GM23338 (cell line): ENCODE results near the gene ANKRD6. TPM values are rescaled to one million over a fixed set of nuclear protein-coding genes. Genes with fewer than 3 reads are reported as not detected.

ENCODE experiments used
- ATAC-seq: fragments of 200-7000 bp; cut with Tn5 transposase; 3 replicates; pipeline ENCODE4 v1.9.1; 2020
- DNase-seq: peaks from one replicate; pipeline ENCODE4 v3.0.0-alpha.2; 2015; ENCODE audit warnings: low spot score
- H2AFZ ChIP-seq: fragments of 200-600 bp; sonication (generic); 2 replicates; pipeline ENCODE4 v1.8.0; 2016; ENCODE audit warnings: antibody characterized with exemption, mild to moderate bottlenecking, moderate library complexity
- H3F3A ChIP-seq: fragments of 200-600 bp; sonication (generic); replicated peaks from 2 replicates; pipeline ENCODE4 v1.8.0; 2017; ENCODE audit warnings: antibody characterized with exemption, mixed run types, low read depth
- H3K27ac ChIP-seq: fragments of 200-600 bp; sonication (generic); 2 replicates; pipeline ENCODE4 v1.6.1; 2016; ENCODE audit warnings: low read depth
- H3K27me3 ChIP-seq: fragments of 200-600 bp; sonication (generic); 2 replicates; pipeline ENCODE4 v1.8.0; 2016; ENCODE audit warnings: mild to moderate bottlenecking, mixed run types, moderate library complexity; ENCODE audit not compliant: insufficient read depth
- H3K36me3 ChIP-seq: fragments of 200-600 bp; sonication (generic); 2 replicates; pipeline ENCODE4 v1.8.0; 2016; ENCODE audit warnings: mild to moderate bottlenecking; ENCODE audit not compliant: insufficient read depth
- H3K4me1 ChIP-seq: fragments of 200-600 bp; sonication (generic); 2 replicates; pipeline ENCODE4 v1.8.0; 2016; ENCODE audit warnings: mild to moderate bottlenecking, moderate library complexity; ENCODE audit not compliant: insufficient read depth
- H3K4me2 ChIP-seq: fragments of 200-600 bp; sonication (generic); 2 replicates; pipeline ENCODE4 v1.7.1; 2017; ENCODE audit warnings: mixed run types
- H3K4me3 ChIP-seq: fragments of 200-600 bp; sonication (generic); 2 replicates; pipeline ENCODE4 v1.6.1; 2016; ENCODE audit warnings: mixed run types
- H3K79me2 ChIP-seq: fragments of 200-600 bp; sonication (generic); replicated peaks from 2 replicates; pipeline ENCODE4 v1.8.0; 2017; ENCODE audit warnings: mild to moderate bottlenecking; ENCODE audit not compliant: insufficient read depth
- H3K9me2 ChIP-seq: fragments of 200-600 bp; sonication (generic); 2 replicates; pipeline ENCODE4 v1.8.0; 2017; ENCODE audit not compliant: insufficient read depth
- H4K20me1 ChIP-seq: fragments of 200-600 bp; sonication (generic); replicated peaks from 2 replicates; pipeline ENCODE4 v1.8.0; 2017; ENCODE audit warnings: mild to moderate bottlenecking; ENCODE audit not compliant: insufficient read depth
- H3K27ac Mint-ChIP-seq: 2 replicates; pipeline ENCODE4 v1.8.0; 2020; ENCODE audit warnings: inconsistent platforms, mild to moderate bottlenecking, moderate library complexity, mixed read lengths
- H3K27me3 Mint-ChIP-seq: 3 replicates; pipeline ENCODE4 v1.8.0; 2022; ENCODE audit warnings: low read depth, mild to moderate bottlenecking, moderate library complexity, mixed read lengths, inconsistent platforms; ENCODE audit not compliant: insufficient read depth, poor library complexity
- H3K36me3 Mint-ChIP-seq: 3 replicates; pipeline ENCODE4 v1.8.0; 2021; ENCODE audit warnings: low read depth, mild to moderate bottlenecking, inconsistent platforms, moderate library complexity, mixed read lengths
- H3K4me1 Mint-ChIP-seq: 3 replicates; pipeline ENCODE4 v1.8.0; 2020; ENCODE audit warnings: mild to moderate bottlenecking, inconsistent platforms, mixed read lengths
- H3K4me3 Mint-ChIP-seq: 3 replicates; pipeline ENCODE4 v1.8.0; 2021; ENCODE audit warnings: moderate library complexity, mild to moderate bottlenecking, inconsistent platforms, mixed read lengths
- H3K9me3 Mint-ChIP-seq: 3 replicates; pipeline ENCODE4 v1.8.0; 2020; ENCODE audit warnings: moderate library complexity, mild to moderate bottlenecking, inconsistent platforms, mixed read lengths
- JUNB ChIP-seq: IDR thresholded peaks from one replicate; pipeline ENCODE4 v1.6.1; 2016; ENCODE audit warnings: antibody characterized with exemption; ENCODE audit not compliant: unreplicated experiment
- STAT1 ChIP-seq: IDR thresholded peaks from one replicate; pipeline ENCODE4 v1.6.1; 2016; ENCODE audit warnings: antibody characterized with exemption; ENCODE audit not compliant: unreplicated experiment
- ZNF462 ChIP-seq: fragments of 250-450 bp; sonication (Bioruptor Pico); IDR thresholded peaks from 2 replicates; pipeline ENCODE4 v1.5.0; 2020; ENCODE audit warnings: mild to moderate bottlenecking, moderate library complexity
- polyA plus RNA-seq: library from polyadenylated mRNA; unstranded; fragments of >200 nt; fragmentation: Nextera tagmentation; extraction: Ambion mirVana; gene quantifications from 2 replicates; pipeline ENCODE4 v1.2.1, GENCODE V29; 2016
- total RNA-seq: library from RNA; depleted of rRNA; stranded (reverse); fragments of >200 nt; shearing (Covaris generic); gene quantifications from 2 replicates; pipeline ENCODE4 v1.2.3, GENCODE V29; 2014
- TF ChIP-seq, protein P1 (sequence below): IDR thresholded peaks from one replicate; pipeline ENCODE4 v1.6.1; 2018; ENCODE audit warnings: antibody characterized with exemption; ENCODE audit not compliant: unreplicated experiment

Gene ANKRD6
- total and polyA plus RNA-seq, 2 experiments from 2014 or later = 3.2 to 9.2 TPM

DNA sequence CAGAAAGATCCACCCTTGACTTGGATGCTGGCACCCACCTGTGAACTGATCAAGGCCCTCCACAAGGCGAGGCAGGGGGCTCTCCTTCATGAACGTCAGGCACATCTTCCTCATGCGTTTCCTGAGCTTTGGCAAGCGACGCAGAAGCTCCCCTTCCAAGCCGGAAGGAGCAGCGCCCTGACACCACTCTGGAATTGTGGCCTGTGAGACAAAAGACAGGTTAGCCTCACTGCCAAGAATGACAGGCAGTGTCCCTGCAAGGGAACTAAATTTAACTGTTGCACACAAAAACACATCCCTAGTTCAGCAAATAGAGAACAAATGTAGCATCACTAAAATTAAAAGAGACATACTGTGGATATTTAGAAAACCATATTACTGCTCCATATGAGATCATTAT is 247.6 kb downstream of the ANKRD6 start:
- peaks cover 22% of the 10 kb centered on the region for H3K4me1 ChIP-seq
- Mint-ChIP-seq H3K27me3 (peaks cover 7% of the 10 kb centered on the region), H3K27ac (peak overlapping the region; percentile 85), H3K9me3 (no peaks in the 10 kb centered on the region), H3K4me3 (no peak overlapping the region), H3K36me3 (peaks cover 98% of the 10 kb centered on the region), H3K4me1 (peaks cover 34% of the 10 kb centered on the region)
- peaks cover 30% of the 10 kb centered on the region; the same call in 1 of the 2 replicates for H3F3A ChIP-seq
- H3K27me3 ChIP-seq = no peaks in the 10 kb centered on the region
- H3K27ac ChIP-seq = peak overlapping the region; percentile 76
- 0 out of 2 replicates have a peak, but pooled peaks cover 3% of the 10 kb centered on the region for H4K20me1 ChIP-seq
- peaks cover 14% of the 10 kb centered on the region; the same call in 1 of the 2 replicates for H3K79me2 ChIP-seq
- no peak overlapping the region for H3K4me3 ChIP-seq
- ATAC-seq (no peak), DNase-seq (no peak)
- no peak overlapping the region for H3K4me2 ChIP-seq
- peaks cover 91% of the 10 kb centered on the region for H3K36me3 ChIP-seq
- TF ChIP-seq JUNB = no peak
- no peak for TF ChIP-seq STAT1
- TF ChIP-seq, protein P1, sequence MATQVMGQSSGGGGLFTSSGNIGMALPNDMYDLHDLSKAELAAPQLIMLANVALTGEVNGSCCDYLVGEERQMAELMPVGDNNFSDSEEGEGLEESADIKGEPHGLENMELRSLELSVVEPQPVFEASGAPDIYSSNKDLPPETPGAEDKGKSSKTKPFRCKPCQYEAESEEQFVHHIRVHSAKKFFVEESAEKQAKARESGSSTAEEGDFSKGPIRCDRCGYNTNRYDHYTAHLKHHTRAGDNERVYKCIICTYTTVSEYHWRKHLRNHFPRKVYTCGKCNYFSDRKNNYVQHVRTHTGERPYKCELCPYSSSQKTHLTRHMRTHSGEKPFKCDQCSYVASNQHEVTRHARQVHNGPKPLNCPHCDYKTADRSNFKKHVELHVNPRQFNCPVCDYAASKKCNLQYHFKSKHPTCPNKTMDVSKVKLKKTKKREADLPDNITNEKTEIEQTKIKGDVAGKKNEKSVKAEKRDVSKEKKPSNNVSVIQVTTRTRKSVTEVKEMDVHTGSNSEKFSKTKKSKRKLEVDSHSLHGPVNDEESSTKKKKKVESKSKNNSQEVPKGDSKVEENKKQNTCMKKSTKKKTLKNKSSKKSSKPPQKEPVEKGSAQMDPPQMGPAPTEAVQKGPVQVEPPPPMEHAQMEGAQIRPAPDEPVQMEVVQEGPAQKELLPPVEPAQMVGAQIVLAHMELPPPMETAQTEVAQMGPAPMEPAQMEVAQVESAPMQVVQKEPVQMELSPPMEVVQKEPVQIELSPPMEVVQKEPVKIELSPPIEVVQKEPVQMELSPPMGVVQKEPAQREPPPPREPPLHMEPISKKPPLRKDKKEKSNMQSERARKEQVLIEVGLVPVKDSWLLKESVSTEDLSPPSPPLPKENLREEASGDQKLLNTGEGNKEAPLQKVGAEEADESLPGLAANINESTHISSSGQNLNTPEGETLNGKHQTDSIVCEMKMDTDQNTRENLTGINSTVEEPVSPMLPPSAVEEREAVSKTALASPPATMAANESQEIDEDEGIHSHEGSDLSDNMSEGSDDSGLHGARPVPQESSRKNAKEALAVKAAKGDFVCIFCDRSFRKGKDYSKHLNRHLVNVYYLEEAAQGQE = no peak
- H3K9me2 ChIP-seq = no peaks in the 10 kb centered on the region
- no peak overlapping the region for H2AFZ ChIP-seq

GRCh38 chr6:89681983-89682564 is 249.1 kb downstream of the ANKRD6 start:
- no peak for TF ChIP-seq ZNF462 (CRISPR knock-in tag)
- Mint-ChIP-seq H3K4me1 (peaks cover 31% of the 10 kb centered on the region), H3K36me3 (peaks cover 98% of the 10 kb centered on the region), H3K4me3 (no peak overlapping the region), H3K27ac (no peak overlapping the region), H3K27me3 (peaks cover 7% of the 10 kb centered on the region), H3K9me3 (no peaks in the 10 kb centered on the region)
- H3K27ac ChIP-seq = peak overlapping the region; percentile 76; the same call in 1 of the 2 replicates
- peaks cover 9% of the 10 kb centered on the region; the same call in 1 of the 2 replicates for H3K79me2 ChIP-seq
- H3K4me3 ChIP-seq = no peak overlapping the region
- no peak overlapping the region for H2AFZ ChIP-seq
- no peaks in the 10 kb centered on the region for H3K9me2 ChIP-seq
- H3K4me1 ChIP-seq = peaks cover 22% of the 10 kb centered on the region
- DNase-seq (no peak), ATAC-seq (no peak)
- H3K36me3 ChIP-seq = peaks cover 91% of the 10 kb centered on the region
- H3F3A ChIP-seq = peaks cover 23% of the 10 kb centered on the region; the same call in 1 of the 2 replicates
- H3K4me2 ChIP-seq = no peak overlapping the region
- H4K20me1 ChIP-seq = no peaks in the 10 kb centered on the region
- no peaks in the 10 kb centered on the region for H3K27me3 ChIP-seq
